ENCODE measurements around the gene RCN1.
"Not testable (repeated sequence)": the region's sequence is repeated elsewhere in the genome, so short reads cannot be mapped to it uniquely, and the experiment has no call there.

RCN1 gene

DNA sequence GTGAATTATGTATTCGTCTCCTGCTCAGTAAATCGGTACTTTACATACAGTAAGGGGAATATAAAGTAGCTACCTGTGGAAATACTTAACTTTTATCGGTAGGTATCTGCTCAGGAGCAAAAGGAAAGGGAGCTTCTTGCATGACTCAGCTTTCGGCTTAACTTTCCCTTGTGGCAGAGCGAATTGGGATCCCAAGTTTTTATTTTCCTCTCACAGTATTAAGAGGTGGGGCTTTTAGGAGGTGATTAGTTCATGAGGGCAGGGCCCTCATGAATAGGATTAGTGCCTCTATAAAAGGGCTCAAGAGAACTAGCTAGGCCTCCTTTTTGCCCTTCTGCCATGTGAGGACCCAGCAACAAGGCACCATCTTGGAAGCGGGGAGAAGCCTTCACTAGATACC is 18.7 kb downstream of the RCN1 start:
- no peak for DNase-seq (ENCODE audit: low read depth in 3 of 3, low spot score in 1 of 3)

DNA sequence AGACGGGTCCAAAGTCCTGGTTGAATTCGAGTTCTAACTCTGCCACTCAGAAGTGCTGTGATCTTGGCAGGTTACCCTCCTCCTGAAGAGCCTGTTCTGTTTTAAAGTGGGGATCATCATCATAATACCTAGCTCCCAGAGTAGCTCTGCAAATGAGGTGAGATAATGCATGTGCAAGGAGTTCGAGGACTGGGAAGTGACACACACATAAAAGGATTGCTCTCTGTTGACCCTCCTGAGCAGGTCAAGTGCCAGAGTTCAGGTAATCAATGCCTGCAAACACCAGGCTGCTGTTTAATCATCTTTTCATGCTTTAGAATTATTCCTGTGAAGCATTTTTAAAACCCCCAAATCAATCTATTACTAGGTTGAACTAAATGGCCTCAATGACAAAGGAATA is 19.9 kb downstream of the RCN1 start:
- no peak for DNase-seq (ENCODE audit: low read depth in 3 of 3, low spot score in 1 of 3)

DNA sequence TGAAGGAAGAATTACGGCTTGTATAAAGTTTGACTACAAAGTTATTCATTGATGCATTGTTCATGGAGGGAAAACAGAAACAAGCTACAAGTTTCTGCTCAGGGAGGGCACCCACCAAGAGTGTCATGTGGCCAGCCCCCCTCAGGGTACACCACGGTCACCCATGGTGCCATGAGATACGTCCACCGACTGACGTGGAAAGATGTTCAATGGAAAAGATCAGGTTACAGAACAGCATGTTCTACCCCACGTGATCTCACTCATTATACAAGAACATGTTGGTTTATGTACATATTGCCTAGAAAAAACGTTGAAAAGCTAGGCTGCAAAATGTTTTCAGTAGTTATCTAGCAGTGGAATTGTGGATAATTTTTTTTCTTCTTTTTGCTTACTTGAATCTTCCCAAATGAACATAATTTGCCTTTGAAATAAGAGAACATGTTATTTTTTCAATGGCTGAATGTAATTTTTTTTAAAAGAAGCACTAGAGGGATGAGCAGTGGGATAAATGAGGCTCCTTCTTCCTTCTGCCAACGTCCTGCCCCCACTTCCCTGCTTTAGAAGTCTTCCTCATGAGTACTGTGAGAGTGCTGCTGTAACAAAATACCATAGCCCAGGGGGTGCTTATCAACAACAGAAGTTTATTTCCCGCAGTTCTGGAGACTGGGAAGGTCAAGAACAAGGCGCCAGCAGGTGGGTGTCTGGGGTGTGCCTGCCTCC is 22.5 kb downstream of the RCN1 start:
- DNase-seq (ENCODE audit: low read depth in 3 of 3, low spot score in 1 of 3), result no peak

DNA sequence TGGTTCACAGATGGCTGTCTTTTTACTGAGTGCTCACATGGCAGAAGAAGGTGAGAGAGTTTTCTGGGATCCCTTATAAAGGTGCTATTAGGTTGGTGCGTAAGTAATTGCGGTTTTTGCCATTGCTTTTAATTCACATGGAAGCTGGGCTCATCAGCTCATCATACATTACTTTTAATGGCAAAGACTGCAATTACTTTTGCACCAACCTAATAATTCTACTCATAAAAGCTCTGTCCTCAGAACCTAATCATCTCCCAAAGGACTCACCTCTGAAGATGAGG is 23.0 kb downstream of the RCN1 start:
- no peak for DNase-seq (ENCODE audit: low read depth in 3 of 3, low spot score in 1 of 3)

DNA sequence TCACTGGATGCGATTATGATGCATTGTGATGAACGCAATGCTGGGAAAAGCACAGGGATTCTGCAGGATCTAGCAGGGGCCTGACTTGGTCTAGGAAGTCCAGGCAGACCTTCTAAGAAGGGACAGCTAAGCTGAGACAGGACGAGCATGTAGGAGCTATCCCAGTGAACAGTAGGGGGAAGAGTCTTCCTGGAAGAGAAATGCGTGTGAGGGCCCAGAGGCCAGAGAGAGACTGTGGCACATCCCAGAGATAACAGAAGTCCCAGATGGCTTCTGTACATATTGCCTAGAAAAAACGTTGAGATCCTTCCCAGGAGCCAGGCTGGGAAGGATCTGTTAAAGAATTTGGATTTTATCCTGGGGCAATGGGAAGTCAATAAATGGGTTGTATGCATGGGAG is 24.6 kb downstream of the RCN1 start:
- no peak for DNase-seq (ENCODE audit: low read depth in 3 of 3, low spot score in 1 of 3)

DNA sequence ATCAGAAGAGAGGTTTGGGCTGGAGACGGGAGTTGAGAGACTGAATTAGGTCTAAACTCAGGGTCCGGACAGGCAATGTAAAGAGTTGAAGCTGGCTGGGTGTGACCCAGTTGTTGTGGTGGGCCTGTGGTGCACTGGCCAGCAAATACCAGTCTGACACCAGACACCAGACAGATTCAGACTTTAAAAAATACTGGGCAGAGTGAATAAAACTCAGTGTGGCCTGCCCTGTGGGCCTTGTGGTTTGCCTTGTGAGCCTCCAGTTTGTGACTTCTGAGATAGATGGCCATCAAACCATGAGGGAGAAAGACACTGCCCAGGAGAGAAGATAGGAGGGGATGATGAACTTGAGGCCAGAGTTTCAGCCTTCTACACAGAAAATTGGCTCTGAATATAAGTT is 25.8 kb downstream of the RCN1 start:
- DNase-seq (ENCODE audit: low read depth in 3 of 3, low spot score in 1 of 3), result no peak

DNA sequence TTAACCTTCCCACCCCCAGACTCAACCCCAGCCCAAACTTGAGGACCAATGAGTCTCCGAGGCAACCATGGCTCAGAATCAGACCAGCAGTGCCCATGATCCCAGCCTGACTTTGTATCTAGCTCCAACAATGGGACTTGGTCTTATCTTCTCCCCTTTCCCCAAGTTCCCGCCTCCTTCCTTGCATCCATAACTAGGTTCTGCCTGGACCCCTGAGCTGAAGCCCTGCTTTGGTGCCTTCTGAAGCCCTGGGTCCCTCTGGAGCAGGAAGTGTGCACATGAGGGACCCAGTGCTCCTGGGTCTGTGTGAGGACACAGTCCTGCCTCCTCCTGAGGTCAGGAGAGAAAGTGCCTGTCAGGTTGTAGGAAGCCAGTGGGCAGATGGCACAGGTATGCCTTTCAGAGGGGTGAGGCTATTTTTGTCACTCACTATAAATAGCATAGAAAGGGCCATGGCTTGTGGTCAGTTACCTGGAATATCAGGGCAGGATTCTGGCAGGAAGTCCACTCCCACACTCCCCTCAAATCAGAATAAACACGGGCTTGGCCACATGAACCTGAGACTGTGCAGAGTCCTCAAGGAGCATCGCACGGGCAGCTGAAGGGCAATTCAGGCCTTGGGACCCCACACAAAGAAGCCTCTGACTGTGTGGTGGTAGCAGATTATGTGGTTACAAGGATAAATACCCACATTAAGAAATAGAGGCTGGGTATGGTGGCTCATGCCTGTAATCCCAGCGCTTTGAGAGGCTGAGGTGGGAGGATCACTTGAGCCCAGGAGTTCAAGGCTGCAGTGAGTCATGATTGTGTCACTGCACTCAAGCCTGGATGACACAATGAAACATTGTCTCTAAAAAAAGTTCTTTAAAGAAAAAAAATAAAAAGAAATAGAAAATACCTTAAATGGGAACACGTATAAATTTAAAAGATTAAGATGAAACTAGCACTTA is 27.4 kb downstream of the RCN1 start:
- no peak for DNase-seq (ENCODE audit: low read depth in 3 of 3, low spot score in 1 of 3)

DNA sequence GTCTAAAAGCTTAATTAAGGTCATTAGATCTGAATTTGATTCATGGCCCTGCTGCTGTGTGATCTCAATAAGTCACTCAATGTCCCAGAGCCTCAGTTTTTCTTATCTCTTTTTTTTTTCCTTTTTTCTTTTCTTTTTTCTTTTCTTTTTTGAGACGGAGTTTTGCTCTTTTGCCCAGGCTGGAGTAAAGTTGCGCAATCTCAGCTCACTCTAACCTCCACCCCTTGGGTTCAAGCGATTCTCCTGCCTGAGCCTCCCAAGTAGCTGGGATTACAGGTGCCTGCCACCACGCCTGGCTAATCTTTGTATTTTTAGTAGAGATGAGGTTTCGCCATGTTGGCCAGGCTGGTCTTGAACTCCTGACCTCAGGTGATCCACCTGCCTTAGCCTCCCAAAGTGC is 28.3 kb downstream of the RCN1 start:
- DNase-seq (ENCODE audit: low read depth in 3 of 3, low spot score in 1 of 3), result not testable (repeated sequence)

DNA sequence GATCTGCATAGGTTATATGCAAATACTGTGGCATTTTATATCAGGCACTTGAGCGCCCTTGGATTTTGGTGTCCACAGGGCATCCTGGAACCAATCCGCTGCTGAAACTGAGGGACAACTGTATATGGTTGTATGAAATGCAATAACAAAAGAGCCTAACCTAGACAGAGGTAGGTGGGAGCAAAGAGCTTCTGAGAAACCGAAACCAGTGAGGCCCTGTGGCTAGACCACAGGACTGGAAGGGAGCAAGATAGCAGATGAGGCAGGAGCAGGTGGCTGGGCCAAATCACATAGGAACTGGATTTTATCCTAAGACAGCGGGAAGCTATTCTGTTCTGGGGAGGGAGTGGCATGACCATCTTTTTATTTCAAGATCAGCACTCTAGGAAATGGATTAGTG is 30.1 kb downstream of the RCN1 start:
- no peak for DNase-seq (ENCODE audit: low read depth in 3 of 3, low spot score in 1 of 3)

DNA sequence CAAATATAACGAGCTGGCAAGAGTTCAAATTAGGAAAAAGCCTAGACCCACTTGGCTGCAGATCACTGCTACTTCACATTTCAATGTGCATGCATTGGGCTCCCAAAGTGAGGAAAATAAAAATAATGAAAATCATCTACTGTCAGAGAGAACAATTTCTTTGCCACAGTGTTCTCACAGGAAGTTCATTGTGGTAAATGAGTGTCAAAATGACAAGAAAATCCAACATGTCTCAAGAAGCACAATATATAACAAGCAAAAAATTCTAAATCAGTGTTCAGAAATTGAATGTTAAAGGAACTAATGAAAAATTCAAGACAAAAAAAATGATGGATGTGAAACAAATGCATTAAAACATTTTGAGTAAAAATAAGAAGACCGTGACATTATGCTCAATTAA is 31.3 kb downstream of the RCN1 start:
- no peak for DNase-seq (ENCODE audit: low read depth in 3 of 3, low spot score in 1 of 3)

DNA sequence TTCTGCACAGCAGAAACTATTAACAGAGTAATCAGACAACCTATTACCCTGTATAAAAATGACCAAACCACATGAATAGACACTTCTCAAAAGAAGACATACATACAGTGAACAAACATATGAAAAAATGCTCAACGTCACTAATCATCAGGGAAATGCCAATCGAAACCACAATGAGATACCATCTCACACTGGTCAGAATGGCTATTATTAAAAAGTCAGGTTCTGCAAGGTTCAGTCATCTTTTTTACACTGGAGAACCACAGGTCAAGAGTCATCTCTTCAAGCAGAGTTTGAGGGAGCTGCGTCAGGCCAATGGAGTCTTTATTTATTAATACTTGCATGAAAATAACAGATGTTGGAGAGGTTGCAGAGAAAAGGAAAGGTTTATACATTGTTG is 40.4 kb downstream of the RCN1 start:
- no peak for DNase-seq (ENCODE audit: low read depth in 3 of 3, low spot score in 1 of 3)

DNA sequence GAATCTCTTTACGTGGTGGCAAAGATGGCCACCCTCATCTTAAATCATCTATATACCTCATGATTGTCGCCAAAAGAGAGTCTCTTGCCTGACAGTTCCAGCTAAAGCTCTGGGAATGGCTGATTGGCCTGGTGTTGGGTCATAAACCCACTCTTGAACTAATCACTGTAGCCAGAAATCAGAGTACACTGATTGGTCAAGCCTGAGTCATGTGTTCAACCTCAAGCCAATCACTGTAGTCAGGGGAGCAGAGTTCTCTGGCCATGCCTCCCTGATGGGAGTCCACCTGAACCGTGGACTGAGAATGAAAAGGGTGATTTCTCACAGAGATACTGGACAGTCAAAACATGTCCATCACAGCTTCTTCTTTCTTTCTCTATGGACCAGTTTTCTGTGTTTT is 45.8 kb downstream of the RCN1 start:
- no peak for DNase-seq (ENCODE audit: low read depth in 3 of 3, low spot score in 1 of 3)

DNA sequence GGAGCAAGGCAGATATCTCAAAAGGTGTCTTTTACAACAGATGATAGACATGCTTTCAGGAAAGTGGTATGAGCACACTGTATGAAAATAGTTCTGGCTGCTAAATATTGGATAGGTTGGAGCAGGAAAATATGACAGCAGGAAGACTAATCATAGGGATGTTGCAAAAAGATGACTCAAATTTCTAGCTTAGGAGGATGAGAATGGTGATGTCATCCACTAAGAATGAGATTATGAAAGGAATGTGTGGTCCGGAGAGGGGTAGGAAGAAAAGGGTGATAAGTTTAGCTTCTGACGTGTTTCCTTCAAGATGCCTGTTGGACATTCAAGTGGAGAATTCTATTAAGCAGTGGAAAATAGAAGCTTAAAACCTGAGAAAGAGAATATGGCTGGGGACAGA is 46.4 kb downstream of the RCN1 start:
- DNase-seq (ENCODE audit: low read depth in 3 of 3, low spot score in 1 of 3), result no peak

DNA sequence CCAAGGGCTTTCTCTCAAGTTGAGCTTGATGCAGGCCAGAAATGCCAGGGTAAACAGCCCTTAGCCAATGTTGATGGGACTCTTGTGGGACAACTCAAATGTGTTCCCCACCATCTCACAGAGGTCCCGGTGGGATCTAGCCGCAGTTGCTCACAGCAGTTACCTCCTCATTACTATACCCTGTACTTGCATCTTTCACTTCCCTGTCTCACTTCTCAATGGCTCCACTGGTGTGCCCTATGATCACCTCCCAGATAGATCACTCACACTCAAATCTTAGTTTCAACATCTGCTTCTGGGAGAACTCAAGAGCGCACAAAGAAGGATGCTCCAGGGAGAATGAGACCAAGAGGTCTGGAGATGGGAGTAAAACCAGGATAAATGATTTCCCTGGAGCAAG is 47.0 kb downstream of the RCN1 start:
- DNase-seq (ENCODE audit: low read depth in 3 of 3, low spot score in 1 of 3), result no peak

DNA sequence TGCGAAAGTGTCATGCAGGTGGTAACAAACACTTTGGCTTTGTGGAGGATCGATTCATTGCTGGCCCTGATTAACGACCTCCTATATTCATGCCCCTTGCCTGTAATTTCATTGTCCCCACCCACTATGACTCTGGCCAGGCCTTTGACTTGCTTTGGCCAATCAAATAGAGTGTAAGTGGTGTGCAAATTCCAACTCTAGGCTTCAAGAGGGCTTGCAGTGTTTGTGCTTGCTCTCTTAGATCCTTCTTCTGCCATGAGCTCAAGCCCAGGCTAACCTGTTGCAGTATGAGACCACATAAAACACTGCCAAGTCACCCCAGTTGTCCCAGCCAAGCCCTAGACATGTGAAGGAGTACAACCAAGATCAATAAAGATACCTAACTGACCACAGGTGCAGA is 48.0 kb downstream of the RCN1 start:
- no peak for DNase-seq (ENCODE audit: low read depth in 3 of 3, low spot score in 1 of 3)

DNA sequence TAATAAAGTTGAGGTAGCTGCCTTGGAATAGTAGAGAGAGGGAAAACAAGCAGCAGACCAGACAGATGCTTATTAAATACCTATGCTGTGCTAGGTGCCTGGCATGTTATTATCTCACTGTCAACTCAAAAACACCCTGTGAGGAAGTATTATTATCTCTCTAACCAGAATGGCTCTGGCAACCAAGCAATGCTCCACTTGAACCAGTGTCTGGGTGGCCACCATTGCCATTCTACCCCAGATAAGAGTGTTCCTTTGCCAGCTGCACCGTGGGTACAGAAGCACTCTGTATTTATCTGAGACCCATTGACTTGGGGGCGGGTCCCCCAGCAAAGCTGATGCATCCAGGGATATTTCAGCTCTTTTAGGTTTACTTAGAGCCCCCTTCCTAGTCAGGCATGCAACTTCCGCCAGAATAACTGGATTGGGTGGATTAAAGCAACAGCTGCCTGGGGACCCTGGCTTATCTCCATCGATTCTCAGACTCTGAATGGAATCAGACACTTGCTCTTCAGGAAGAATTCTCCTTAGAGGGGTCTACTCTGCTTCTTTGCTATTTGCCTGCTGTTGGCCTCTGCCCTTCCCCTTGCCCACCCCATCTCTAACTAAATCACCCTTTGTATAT is 49.1 kb downstream of the RCN1 start:
- DNase-seq (ENCODE audit: low read depth in 3 of 3, low spot score in 1 of 3), result no peak

DNA sequence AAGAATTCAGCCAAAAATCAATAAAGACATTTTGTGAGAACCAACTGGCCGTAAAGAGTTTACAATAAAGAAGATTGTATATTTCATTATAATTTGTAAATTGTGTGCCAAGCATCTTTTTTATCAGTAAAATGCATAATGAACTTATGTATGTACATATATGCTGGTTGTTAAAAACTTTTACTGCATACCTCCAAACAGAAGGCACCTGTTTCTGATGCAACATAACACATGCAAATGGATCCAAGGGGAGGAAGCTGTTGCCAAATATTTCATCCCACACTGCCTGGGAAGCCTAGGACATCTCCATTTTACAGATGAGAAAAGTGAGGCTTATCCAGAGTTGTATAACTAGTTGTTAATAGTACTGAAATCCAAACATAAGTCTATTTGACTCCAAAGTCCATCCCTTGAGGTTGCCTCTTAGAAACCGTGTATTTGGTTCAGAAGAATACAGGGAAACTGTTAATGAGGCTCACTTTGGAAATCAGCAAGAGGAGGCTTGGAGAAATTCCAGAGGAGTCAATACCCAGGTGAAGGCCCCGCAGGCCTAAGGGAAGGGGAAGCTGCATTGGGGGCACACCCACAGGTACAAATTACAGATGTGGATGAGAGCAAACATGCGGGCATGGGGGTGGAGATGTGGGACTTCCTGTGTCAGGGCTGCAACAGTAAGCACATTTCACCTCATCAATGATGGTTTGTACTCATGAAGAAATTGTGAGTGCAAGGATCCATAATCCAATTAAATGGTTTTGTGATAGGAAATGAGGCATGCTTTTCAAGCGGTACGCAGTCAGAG is 51.1 kb downstream of the RCN1 start:
- DNase-seq (ENCODE audit: low read depth in 3 of 3, low spot score in 1 of 3), result no peak

DNA sequence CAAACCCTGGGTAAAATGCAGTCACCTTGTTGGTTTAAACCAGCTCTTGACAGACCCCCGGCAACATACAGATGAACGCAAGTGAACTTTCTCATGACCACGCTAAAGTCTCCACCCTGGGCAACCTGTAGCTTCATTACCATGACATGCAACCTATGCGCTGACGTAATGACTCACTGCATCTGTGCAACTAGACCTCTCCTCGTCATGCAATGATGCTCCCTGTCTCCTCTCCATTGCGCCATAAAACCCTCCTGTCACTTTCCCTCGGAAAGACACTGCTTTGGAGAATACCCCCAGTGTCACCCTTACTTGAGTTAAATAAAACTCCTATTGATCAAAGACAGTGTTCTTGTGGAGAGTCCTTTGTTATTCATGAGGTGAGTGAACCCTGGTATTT is 52.5 kb downstream of the RCN1 start:
- DNase-seq (ENCODE audit: low read depth in 3 of 3, low spot score in 1 of 3), result no peak

DNA sequence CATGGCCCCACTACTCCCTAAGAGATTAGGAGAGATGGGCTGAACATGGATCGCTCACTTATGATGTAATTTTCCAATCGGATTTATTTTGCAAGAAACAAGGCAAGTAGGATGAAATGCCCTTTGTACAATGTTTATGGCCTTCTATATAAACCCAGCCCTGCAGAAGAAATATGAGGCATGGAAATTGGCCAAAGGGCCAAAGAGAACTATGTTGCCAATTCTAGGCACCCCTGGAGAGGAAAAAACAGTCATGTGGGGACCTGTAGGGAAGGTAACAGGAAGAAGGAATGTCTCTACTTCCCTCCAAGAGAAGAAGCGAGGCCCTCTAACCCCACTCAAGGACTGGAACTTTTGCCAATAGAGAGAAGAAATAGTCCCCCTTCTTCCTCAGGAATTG is 54.4 kb downstream of the RCN1 start:
- no peak for DNase-seq (ENCODE audit: low read depth in 3 of 3, low spot score in 1 of 3)

DNA sequence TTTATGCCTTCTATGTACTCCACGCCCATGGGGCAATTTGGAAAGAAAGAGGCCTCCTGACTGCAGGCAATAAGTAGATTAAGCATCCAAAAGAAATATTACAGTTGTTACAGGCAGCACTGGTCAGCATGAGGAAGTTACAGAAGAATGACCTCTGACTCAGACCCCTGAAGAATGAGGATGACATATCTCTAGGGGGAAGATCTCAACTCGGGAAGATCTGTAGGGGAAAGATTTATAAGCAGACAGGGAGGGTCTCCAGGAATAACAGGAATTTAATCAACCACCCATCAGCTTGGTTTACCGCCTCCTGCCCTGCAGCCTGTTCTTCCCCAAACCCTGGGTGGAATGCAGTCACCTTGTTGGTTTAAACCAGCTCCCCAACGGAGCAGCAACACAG is 58.0 kb downstream of the RCN1 start:
- DNase-seq (ENCODE audit: low read depth in 3 of 3, low spot score in 1 of 3), result no peak

DNA sequence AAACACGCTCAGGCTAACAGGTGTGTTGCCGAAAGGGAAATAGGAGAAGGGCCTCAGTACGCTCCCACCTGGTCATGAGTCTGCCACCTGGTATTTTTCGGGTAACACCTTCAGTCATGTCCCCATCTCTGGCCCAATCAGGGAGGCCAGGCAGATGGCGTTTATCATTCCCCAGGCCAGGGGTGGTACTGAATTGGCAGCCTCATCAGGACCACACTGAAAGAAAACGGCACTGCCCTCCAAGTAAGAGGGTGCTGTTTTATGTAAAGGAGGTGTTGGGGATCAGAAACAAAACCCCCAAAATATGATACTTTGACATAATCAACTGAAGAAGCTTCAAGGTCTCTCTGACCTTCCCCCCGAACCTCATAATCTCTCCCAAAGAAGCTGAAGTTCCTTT is 58.9 kb downstream of the RCN1 start:
- DNase-seq (ENCODE audit: low read depth in 3 of 3, low spot score in 1 of 3), result no peak

DNA sequence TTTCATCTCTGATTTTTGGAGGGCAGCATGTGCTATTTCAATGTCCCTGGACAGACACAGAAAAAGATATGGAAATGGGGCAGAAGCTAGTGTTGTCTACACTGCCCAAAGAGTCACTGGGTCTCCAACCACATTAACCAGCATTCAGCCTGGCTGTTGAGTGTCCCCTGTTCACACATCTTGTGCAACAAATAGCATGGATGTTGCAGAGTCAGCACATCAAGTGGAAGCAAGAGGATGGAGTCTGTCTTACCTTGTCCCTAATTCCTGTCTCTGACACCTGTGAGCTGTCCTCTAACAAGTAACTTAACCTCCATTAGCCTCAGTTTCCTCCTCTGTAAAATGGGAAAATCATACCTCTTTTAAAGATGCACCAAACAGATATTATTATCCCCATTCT is 60.2 kb downstream of the RCN1 start:
- DNase-seq (ENCODE audit: low read depth in 3 of 3, low spot score in 1 of 3), result no peak

Measured in stimulated activated CD4-positive, alpha-beta T cell treated with anti-CD3 and anti-CD28 coated beads, TNF-alpha, amount 100 ng/mL, for 1 hour (primary cell).